Loucy (cell line): Measurements from ENCODE around the gene KLK4.

Experiments
- H2AFZ ChIP-seq: fragments of 200-600 bp; sonication (generic); 2 replicates; pipeline ENCODE4 v1.6.0; 2016; ENCODE audit warnings: antibody characterized with exemption, mild to moderate bottlenecking, low read length, moderate library complexity
- H3F3A ChIP-seq: fragments of 200-600 bp; 2 replicates; pipeline ENCODE4 v1.6.0; 2016; ENCODE audit warnings: antibody characterized with exemption, low read depth, mild to moderate bottlenecking
- H3K27me3 ChIP-seq: fragments of 200-600 bp; sonication (generic); 2 replicates; pipeline ENCODE4 v1.6.1; 2014; ENCODE audit warnings: low read length, mild to moderate bottlenecking; ENCODE audit not compliant: insufficient read depth, poor library complexity, severe bottlenecking
- H3K36me3 ChIP-seq: fragments of 200-600 bp; sonication (generic); 2 replicates; pipeline ENCODE4 v1.6.1; 2016; ENCODE audit warnings: low read length; ENCODE audit not compliant: insufficient read depth
- H3K4me1 ChIP-seq: fragments of 200-600 bp; sonication (generic); 2 replicates; pipeline ENCODE4 v1.5.1; 2014; ENCODE audit warnings: low read length, mild to moderate bottlenecking; ENCODE audit not compliant: insufficient read depth, poor library complexity, severe bottlenecking
- H3K4me2 ChIP-seq: fragments of 200-600 bp; sonication (generic); 2 replicates; pipeline ENCODE4 v1.6.0; 2014; ENCODE audit warnings: antibody characterized with exemption, low read length, low read depth, mild to moderate bottlenecking; ENCODE audit not compliant: poor library complexity, severe bottlenecking
- H3K4me3 ChIP-seq: fragments of 200-600 bp; sonication (generic); 2 replicates; pipeline ENCODE4 v1.5.1; 2014; ENCODE audit warnings: low read length, mild to moderate bottlenecking, mixed read lengths; ENCODE audit not compliant: poor library complexity, severe bottlenecking
- H3K79me2 ChIP-seq: fragments of 200-600 bp; sonication (generic); 2 replicates; pipeline ENCODE4 v1.6.1; 2014; ENCODE audit warnings: low read length; ENCODE audit not compliant: insufficient read depth
- H3K9ac ChIP-seq: fragments of 200-600 bp; sonication (generic); 2 replicates; pipeline ENCODE4 v1.6.0; 2014; ENCODE audit warnings: mild to moderate bottlenecking, low read depth, low read length, moderate library complexity; ENCODE audit not compliant: poor library complexity, severe bottlenecking
- H3K9me2 ChIP-seq: fragments of 200-600 bp; sonication (generic); replicated peaks from 2 replicates; pipeline ENCODE4 v1.6.1; 2016; ENCODE audit warnings: low read depth, low read length, mixed read lengths
- H3K9me3 ChIP-seq: fragments of 200-600 bp; sonication (generic); 2 replicates; pipeline ENCODE4 v1.6.1; 2014; ENCODE audit warnings: mild to moderate bottlenecking, antibody characterized with exemption, low read length, low read depth; ENCODE audit not compliant: insufficient read depth
- H4K20me1 ChIP-seq: fragments of 200-600 bp; sonication (generic); 2 replicates; pipeline ENCODE4 v1.6.0; 2014; ENCODE audit warnings: antibody characterized with exemption, low read length, mild to moderate bottlenecking; ENCODE audit not compliant: insufficient read depth, poor library complexity, severe bottlenecking
- CTCF ChIP-seq: fragments of 200-600 bp; sonication (generic); conservative IDR thresholded peaks from 2 replicates; pipeline ENCODE4 v1.5.1; 2014; ENCODE audit warnings: mild to moderate bottlenecking, antibody characterized with exemption, low read length
- EZH2phosphoT487 ChIP-seq: fragments of 200-600 bp; IDR thresholded peaks from 2 replicates; pipeline ENCODE4 v1.6.1; 2018; ENCODE audit warnings: antibody characterized with exemption, mild to moderate bottlenecking, moderate library complexity, borderline replicate concordance

Gene KLK4

GRCh38 chr19:50876456-50876855 lies 34.7 kb downstream of the KLK4 start:
- Histone ChIP-seq H2AFZ (no peak overlapping the region), H4K20me1 (no peaks in the 10 kb centered on the region), H3K9me2 (no peaks in the 10 kb centered on the region), H3K4me3 (no peak overlapping the region), H3F3A (no peaks in the 10 kb centered on the region), H3K27me3 (no peaks in the 10 kb centered on the region), H3K4me2 (no peak overlapping the region), H3K9me3 (no peaks in the 10 kb centered on the region; the same call in 1 of the 2 replicates), H3K79me2 (no peaks in the 10 kb centered on the region), H3K9ac (no peak overlapping the region), H3K36me3 (no peaks in the 10 kb centered on the region), H3K4me1 (no peaks in the 10 kb centered on the region)
- no peak for TF ChIP-seq EZH2phosphoT487
- TF ChIP-seq CTCF, result no peak

DNA sequence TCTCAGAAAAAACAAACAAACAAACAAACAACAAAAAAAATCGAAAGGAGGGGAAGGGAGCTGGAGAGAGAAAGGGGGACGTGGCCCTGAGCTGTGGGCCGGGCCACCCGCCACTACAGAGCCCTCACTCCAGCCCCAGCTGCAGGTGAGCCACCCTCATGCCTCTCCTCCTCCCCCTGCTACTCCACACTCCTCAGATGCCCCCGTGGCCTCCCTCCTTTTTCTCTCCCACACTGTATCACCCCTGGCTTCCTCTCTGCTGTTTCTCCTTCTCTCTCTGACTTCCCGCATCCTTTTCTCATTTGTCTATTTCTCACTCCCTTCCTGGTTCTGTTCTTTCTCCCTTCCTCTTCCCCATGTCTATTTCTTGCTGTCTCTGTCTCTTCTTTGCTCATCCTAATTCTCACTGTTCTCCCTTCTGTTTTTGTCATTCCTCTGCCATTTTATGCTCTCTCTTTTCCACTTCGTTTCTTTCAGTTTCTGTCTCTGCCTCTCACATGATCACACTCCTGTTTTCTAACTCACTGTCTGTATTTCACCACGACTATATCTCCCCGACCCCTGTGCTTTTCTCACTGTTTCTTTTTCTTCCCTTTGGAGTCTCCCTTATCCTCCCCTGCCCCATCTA lies 35.3 kb downstream of the KLK4 start:
- no peak overlapping the region for H2AFZ ChIP-seq
- no peaks in the 10 kb centered on the region for H4K20me1 ChIP-seq
- H3K9me2 ChIP-seq, result no peaks in the 10 kb centered on the region
- H3K4me2 ChIP-seq, result no peak overlapping the region
- H3K79me2 ChIP-seq, result no peaks in the 10 kb centered on the region
- no peak overlapping the region for H3K4me3 ChIP-seq
- H3K27me3 ChIP-seq, result no peaks in the 10 kb centered on the region
- H3K36me3 ChIP-seq, result no peaks in the 10 kb centered on the region
- H3K9me3 ChIP-seq, result no peaks in the 10 kb centered on the region; the same call in 1 of the 2 replicates
- no peaks in the 10 kb centered on the region for H3F3A ChIP-seq
- no peak for TF ChIP-seq CTCF
- no peaks in the 10 kb centered on the region for H3K4me1 ChIP-seq
- no peak overlapping the region for H3K9ac ChIP-seq

- H3K4me2 ChIP-seq, result no peak overlapping the region
- no peak overlapping the region for H2AFZ ChIP-seq
- H3K4me1 ChIP-seq, result no peaks in the 10 kb centered on the region
- H3K36me3 ChIP-seq, result no peaks in the 10 kb centered on the region
- H3K4me3 ChIP-seq, result no peak overlapping the region
- H3K79me2 ChIP-seq, result no peaks in the 10 kb centered on the region
- no peaks in the 10 kb centered on the region for H4K20me1 ChIP-seq
- H3F3A ChIP-seq, result no peaks in the 10 kb centered on the region
- H3K9ac ChIP-seq, result no peak overlapping the region
- no peaks in the 10 kb centered on the region for H3K27me3 ChIP-seq
- no peaks in the 10 kb centered on the region; the same call in 1 of the 2 replicates for H3K9me3 ChIP-seq
- no peak for TF ChIP-seq EZH2phosphoT487
- no peak for TF ChIP-seq CTCF
- H3K9me2 ChIP-seq, result no peaks in the 10 kb centered on the region
Observed at GRCh38 chr19:50874211-50874610, 37.0 kb downstream of the KLK4 start.
